WTC11 (cell line): ENCODE data around the gene ZNF43. TPM values are rescaled to one million over a fixed set of nuclear protein-coding genes. Genes with fewer than 3 reads are reported as not detected.
A peak's percentile ranks its signal among the peaks of the same experiment; 100 is the strongest.

Experiments
- ATAC-seq: fragments of 200-7000 bp; cut with Tn5 transposase; 2 replicates; pipeline ENCODE4 v1.10.0; 2021; ENCODE audit warnings: mild to moderate bottlenecking, moderate library complexity
- Bru-seq: library from RNA; stranded (reverse); fragments of 400-500 nt; gene quantifications from one replicate; lab custom pipeline; 2021; lab: Mats Ljungman, UMichigan
- CTCF ChIA-PET: fragments of 300-600 bp; sonication (Branson Sonifier 250); formaldehyde crosslinking; loops from one replicate; lab custom pipeline; 2021; ENCODE audit warnings: antibody characterized with exemption; lab: Charles Lee
- POLR2A ChIA-PET: fragments of 350-600 bp; sonication (Branson Sonifier 250); formaldehyde crosslinking; loops from one replicate; lab custom pipeline; 2021; ENCODE audit warnings: antibody characterized with exemption; lab: Charles Lee
- DNase-seq: peaks from one replicate; pipeline ENCODE4 v3.0.0; 2021; ENCODE audit warnings: low spot score
- H3K27ac Mint-ChIP-seq: 2 replicates; pipeline ENCODE4 v1.8.0; 2021; ENCODE audit warnings: mixed read lengths
- H3K27me3 Mint-ChIP-seq: 2 replicates; pipeline ENCODE4 v1.8.0; 2021; ENCODE audit warnings: low read depth, mild to moderate bottlenecking, moderate library complexity, mixed read lengths
- H3K36me3 Mint-ChIP-seq: 2 replicates; pipeline ENCODE4 v1.8.0; 2021; ENCODE audit warnings: mixed read lengths
- H3K4me1 Mint-ChIP-seq: 2 replicates; pipeline ENCODE4 v1.8.0; 2022; ENCODE audit warnings: mixed read lengths
- H3K4me3 Mint-ChIP-seq: 2 replicates; pipeline ENCODE4 v1.8.0; 2021; ENCODE audit warnings: mild to moderate bottlenecking, moderate library complexity, mixed read lengths
- H3K9me3 Mint-ChIP-seq: 2 replicates; pipeline ENCODE4 v1.8.0; 2021; ENCODE audit warnings: mixed read lengths
- ARID4B ChIP-seq: sonication (generic); formaldehyde crosslinking; IDR thresholded peaks from 2 replicates; pipeline ENCODE4 v1.8.0; 2023; ENCODE audit warnings: missing genetic modification reagents, mild to moderate bottlenecking, borderline replicate concordance
- ATF1 ChIP-seq: sonication (generic); formaldehyde crosslinking; IDR thresholded peaks from 2 replicates; pipeline ENCODE4 v1.8.1; 2023; ENCODE audit warnings: mild to moderate bottlenecking, moderate library complexity, missing genetic modification reagents
- CREM ChIP-seq: sonication (generic); formaldehyde crosslinking; IDR thresholded peaks from 2 replicates; pipeline ENCODE4 v1.8.1; 2022; ENCODE audit warnings: mild to moderate bottlenecking, missing genetic modification reagents, moderate library complexity
- E2F5 ChIP-seq: sonication (generic); formaldehyde crosslinking; IDR thresholded peaks from 2 replicates; pipeline ENCODE4 v1.8.1; 2022; ENCODE audit warnings: mild to moderate bottlenecking, moderate library complexity, missing genetic modification reagents
- ELF4 ChIP-seq: sonication (generic); formaldehyde crosslinking; IDR thresholded peaks from 2 replicates; pipeline ENCODE4 v1.8.1; 2022; ENCODE audit warnings: low read depth, mild to moderate bottlenecking, moderate library complexity, missing genetic modification reagents
- ERG ChIP-seq: fragments of 250-450 bp; sonication (Bioruptor Pico); IDR thresholded peaks from 2 replicates; pipeline ENCODE4 v1.8.0; 2021; ENCODE audit warnings: mild to moderate bottlenecking
- FOXK1 ChIP-seq: sonication (generic); formaldehyde crosslinking; IDR thresholded peaks from 2 replicates; pipeline ENCODE4 v1.8.0; 2022; ENCODE audit warnings: mild to moderate bottlenecking, moderate library complexity, missing genetic modification reagents
- FOXP1 ChIP-seq: sonication (generic); formaldehyde crosslinking; IDR thresholded peaks from 2 replicates; pipeline ENCODE4 v1.8.0; 2022; ENCODE audit warnings: missing genetic modification reagents, mild to moderate bottlenecking, moderate library complexity, borderline replicate concordance
- GABPB1 ChIP-seq: sonication (generic); formaldehyde crosslinking; IDR thresholded peaks from 2 replicates; pipeline ENCODE4 v1.8.1; 2023; ENCODE audit warnings: mild to moderate bottlenecking, missing genetic modification reagents
- KAT7 ChIP-seq: sonication (generic); formaldehyde crosslinking; IDR thresholded peaks from 2 replicates; pipeline ENCODE4 v1.8.1; 2023; ENCODE audit warnings: missing genetic modification reagents, mild to moderate bottlenecking, borderline replicate concordance
- NFYB ChIP-seq: sonication (generic); formaldehyde crosslinking; conservative IDR thresholded peaks from 2 replicates; pipeline ENCODE4 v1.8.0; 2022; ENCODE audit warnings: low read depth, missing genetic modification reagents
- NR2C2 ChIP-seq: sonication (generic); formaldehyde crosslinking; IDR thresholded peaks from 2 replicates; pipeline ENCODE4 v1.8.0; 2022; ENCODE audit warnings: mild to moderate bottlenecking, missing genetic modification reagents
- SMAD4 ChIP-seq: sonication (generic); formaldehyde crosslinking; IDR thresholded peaks from 2 replicates; pipeline ENCODE4 v1.8.0; 2022; ENCODE audit warnings: mild to moderate bottlenecking, missing genetic modification reagents
- TCF7 ChIP-seq: sonication (generic); formaldehyde crosslinking; IDR thresholded peaks from 2 replicates; pipeline ENCODE4 v1.8.0; 2022; ENCODE audit warnings: mild to moderate bottlenecking, low read depth, missing genetic modification reagents, moderate library complexity
- TEAD1 ChIP-seq: sonication (generic); formaldehyde crosslinking; IDR thresholded peaks from 2 replicates; pipeline ENCODE4 v1.8.0; 2022; ENCODE audit warnings: mild to moderate bottlenecking, missing genetic modification reagents
- TEAD4 ChIP-seq: sonication (generic); formaldehyde crosslinking; IDR thresholded peaks from 2 replicates; pipeline ENCODE4 v1.8.0; 2022; ENCODE audit warnings: mild to moderate bottlenecking, missing genetic modification reagents
- USF1 ChIP-seq: sonication (generic); formaldehyde crosslinking; IDR thresholded peaks from 2 replicates; pipeline ENCODE4 v1.8.0; 2022; ENCODE audit warnings: mild to moderate bottlenecking, missing genetic modification reagents
- ZNF263 ChIP-seq: sonication (generic); formaldehyde crosslinking; IDR thresholded peaks from 2 replicates; pipeline ENCODE4 v1.8.1; 2022; ENCODE audit warnings: low read depth, mild to moderate bottlenecking, moderate library complexity, missing genetic modification reagents
- ZNF416 ChIP-seq: fragments of 250-450 bp; sonication (Bioruptor Pico); IDR thresholded peaks from 2 replicates; pipeline ENCODE4 v1.9.0; 2021; ENCODE audit warnings: mild to moderate bottlenecking, inconsistent platforms
- long read RNA-seq, 3 experiments: library from RNA in 1 of 3; library from capped mRNA in 1 of 3; library from polyadenylated mRNA in 1 of 3; unstranded in 2 of 3; stranded (forward) in 1 of 3; transcript quantifications; one replicate each; pipeline ENCODE4 v2.0.0, GENCODE V29; 2021
- total RNA-seq: library from RNA; stranded (reverse); gene quantifications from 3 replicates; pipeline ENCODE4 v1.2.3, GENCODE V29; 2021
- TF ChIP-seq, protein P1 (sequence below): fragments of 250-450 bp; sonication (Bioruptor Pico); IDR thresholded peaks from 2 replicates; pipeline ENCODE4 v2.1.2; 2022; ENCODE audit warnings: mild to moderate bottlenecking, moderate library complexity
- TF ChIP-seq, protein P2 (sequence below): sonication (generic); formaldehyde crosslinking; IDR thresholded peaks from 2 replicates; pipeline ENCODE4 v1.8.0; 2022; ENCODE audit warnings: mild to moderate bottlenecking, missing genetic modification reagents
- TF ChIP-seq, protein P3 (sequence below): sonication (generic); formaldehyde crosslinking; IDR thresholded peaks from 2 replicates; pipeline ENCODE4 v1.8.1; 2023; ENCODE audit warnings: mild to moderate bottlenecking, missing genetic modification reagents

Gene ZNF43
- total RNA-seq (37.9 to 55.2 TPM (median 38.5 TPM) in 3 replicates), Bru-seq, nascent RNA (percentile 94 among the genes with signal in this experiment)
- long read RNA-seq, experiment 1, full-length matches to known transcripts: 45 of 76 reads
- long read RNA-seq, experiment 1, partial matches to known transcripts: 8 of 76 reads
- long read RNA-seq, experiment 1, other reads (novel, unspliced or antisense): 23 of 76 reads
- long read RNA-seq, experiment 2, full-length matches to known transcripts: 8 of 31 reads
- long read RNA-seq, experiment 2, partial matches to known transcripts: 2 of 31 reads
- long read RNA-seq, experiment 2, other reads (novel, unspliced or antisense): 21 of 31 reads
- long read RNA-seq, experiment 3, full-length matches to known transcripts: 4 of 8 reads
- long read RNA-seq, experiment 3, partial matches to known transcripts: 0 of 8 reads
- long read RNA-seq, experiment 3, other reads (novel, unspliced or antisense): 4 of 8 reads

GRCh38 chr19:21835810-21836444 lies at the start of gene ZNF43:
TSS of gene ZNF43 (minus strand) at chr19:21836182. CDS start at chr19:21836038, 144 bp downstream.
- ChIA-PET CTCF (interaction anchor here (1.4 to 2.2 kb wide), 2 partner anchors 16 to 68 kb away, joined by 3 to 13 read pairs; partner anchors contain the start of gene ZNF100), POLR2A (interaction anchor here (0.5 to 3.5 kb wide), 17 partner anchors 8 to 1438 kb away, joined by 3 to 68 read pairs (median 4); partner anchors contain the start of genes ZNF100, ZNF429 and ZNF738)
- H3K27me3 Mint-ChIP-seq: no peaks in the 10 kb centered on the region; the same call in 1 of the 2 replicates
- ATAC-seq: peak; percentile 97
- peak; percentile 92 for DNase-seq
- H3K4me1 Mint-ChIP-seq: peaks cover 13% of the 10 kb centered on the region
- peak within 1 kb of the TSS; percentile 99 for H3K4me3 Mint-ChIP-seq
- H3K27ac Mint-ChIP-seq: peak within 1 kb of the TSS; percentile 100
- peaks cover 52% of the 10 kb centered on the region for H3K36me3 Mint-ChIP-seq
- H3K9me3 Mint-ChIP-seq: peaks cover 2% of the 10 kb centered on the region; the same call in 1 of the 2 replicates
- TF ChIP-seq NR2C2 (CRISPR knock-in tag) (no peak), GABPB1 (CRISPR knock-in tag) (0 out of 2 replicates have a peak, but pooled peaks have one; percentile 17), ZNF263 (no peak), SMAD4 (CRISPR knock-in tag) (peak; percentile 66; the same call in 1 of the 2 replicates), ARID4B (CRISPR knock-in tag) (peak; percentile 63), ELF4 (no peak), FOXK1 (CRISPR knock-in tag) (peak; percentile 16; the same call in 1 of the 2 replicates), E2F5 (CRISPR knock-in tag) (peak; percentile 61; the same call in 1 of the 2 replicates), USF1 (CRISPR knock-in tag) (0 out of 2 replicates have a peak, but pooled peaks have one; percentile 53), TCF7 (CRISPR knock-in tag) (0 out of 2 replicates have a peak, but pooled peaks have one; percentile 42), TEAD1 (CRISPR knock-in tag) (peak; percentile 80; the same call in 1 of the 2 replicates), NFYB (CRISPR knock-in tag) (peak; percentile 91), TEAD4 (CRISPR knock-in tag) (peak; percentile 76; the same call in 1 of the 2 replicates), ZNF416 (CRISPR knock-in tag) (peak; percentile 53; the same call in 1 of the 2 replicates), ERG (0 out of 2 replicates have a peak, but pooled peaks have one; percentile 20), ATF1 (CRISPR knock-in tag) (peak; percentile 53; the same call in 1 of the 2 replicates), FOXP1 (peak; percentile 82), KAT7 (CRISPR knock-in tag) (0 out of 2 replicates have a peak, but pooled peaks have one; percentile 25), CREM (CRISPR knock-in tag) (peak; percentile 66; the same call in 1 of the 2 replicates)
- TF ChIP-seq, protein P1, sequence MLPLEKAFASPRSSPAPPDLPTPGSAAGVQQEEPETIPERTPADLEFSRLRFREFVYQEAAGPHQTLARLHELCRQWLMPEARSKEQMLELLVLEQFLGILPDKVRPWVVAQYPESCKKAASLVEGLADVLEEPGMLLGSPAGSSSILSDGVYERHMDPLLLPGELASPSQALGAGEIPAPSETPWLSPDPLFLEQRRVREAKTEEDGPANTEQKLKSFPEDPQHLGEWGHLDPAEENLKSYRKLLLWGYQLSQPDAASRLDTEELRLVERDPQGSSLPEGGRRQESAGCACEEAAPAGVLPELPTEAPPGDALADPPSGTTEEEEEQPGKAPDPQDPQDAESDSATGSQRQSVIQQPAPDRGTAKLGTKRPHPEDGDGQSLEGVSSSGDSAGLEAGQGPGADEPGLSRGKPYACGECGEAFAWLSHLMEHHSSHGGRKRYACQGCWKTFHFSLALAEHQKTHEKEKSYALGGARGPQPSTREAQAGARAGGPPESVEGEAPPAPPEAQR: no peak
- TF ChIP-seq, protein P2, sequence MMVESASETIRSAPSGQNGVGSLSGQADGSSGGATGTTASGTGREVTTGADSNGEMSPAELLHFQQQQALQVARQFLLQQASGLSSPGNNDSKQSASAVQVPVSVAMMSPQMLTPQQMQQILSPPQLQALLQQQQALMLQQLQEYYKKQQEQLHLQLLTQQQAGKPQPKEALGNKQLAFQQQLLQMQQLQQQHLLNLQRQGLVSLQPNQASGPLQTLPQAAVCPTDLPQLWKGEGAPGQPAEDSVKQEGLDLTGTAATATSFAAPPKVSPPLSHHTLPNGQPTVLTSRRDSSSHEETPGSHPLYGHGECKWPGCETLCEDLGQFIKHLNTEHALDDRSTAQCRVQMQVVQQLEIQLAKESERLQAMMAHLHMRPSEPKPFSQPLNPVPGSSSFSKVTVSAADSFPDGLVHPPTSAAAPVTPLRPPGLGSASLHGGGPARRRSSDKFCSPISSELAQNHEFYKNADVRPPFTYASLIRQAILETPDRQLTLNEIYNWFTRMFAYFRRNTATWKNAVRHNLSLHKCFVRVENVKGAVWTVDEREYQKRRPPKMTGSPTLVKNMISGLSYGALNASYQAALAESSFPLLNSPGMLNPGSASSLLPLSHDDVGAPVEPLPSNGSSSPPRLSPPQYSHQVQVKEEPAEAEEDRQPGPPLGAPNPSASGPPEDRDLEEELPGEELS: peak; percentile 36
- TF ChIP-seq, protein P3, sequence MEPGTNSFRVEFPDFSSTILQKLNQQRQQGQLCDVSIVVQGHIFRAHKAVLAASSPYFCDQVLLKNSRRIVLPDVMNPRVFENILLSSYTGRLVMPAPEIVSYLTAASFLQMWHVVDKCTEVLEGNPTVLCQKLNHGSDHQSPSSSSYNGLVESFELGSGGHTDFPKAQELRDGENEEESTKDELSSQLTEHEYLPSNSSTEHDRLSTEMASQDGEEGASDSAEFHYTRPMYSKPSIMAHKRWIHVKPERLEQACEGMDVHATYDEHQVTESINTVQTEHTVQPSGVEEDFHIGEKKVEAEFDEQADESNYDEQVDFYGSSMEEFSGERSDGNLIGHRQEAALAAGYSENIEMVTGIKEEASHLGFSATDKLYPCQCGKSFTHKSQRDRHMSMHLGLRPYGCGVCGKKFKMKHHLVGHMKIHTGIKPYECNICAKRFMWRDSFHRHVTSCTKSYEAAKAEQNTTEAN: 0 out of 2 replicates have a peak, but pooled peaks have one; percentile 48
